Liver (tissue), 9 donors: ENCODE measurements around the gene NDUFC2. TPM values are rescaled to one million over a fixed set of nuclear protein-coding genes. Genes with fewer than 3 reads are reported as not detected.

Experiments
- DNase-seq: peaks from one replicate; pipeline ENCODE4 v3.0.0-alpha.2; 2017; ENCODE audit warnings: low spot score
- H3K27ac ChIP-seq, 2 donors: one replicate each; pipeline ENCODE4 v1.7.0; 2013; ENCODE audit warnings: inconsistent platforms in 2 of 2, low read length in 2 of 2, control low read depth in 1 of 2, low read depth in 1 of 2, mild to moderate bottlenecking in 1 of 2
- H3K27me3 ChIP-seq, 4 donors: one replicate each; pipeline versions ENCODE4 v1.6.1 to v1.7.0; 2013; ENCODE audit warnings: low read length in 3 of 4, inconsistent platforms in 1 of 4, mild to moderate bottlenecking in 1 of 4, moderate library complexity in 1 of 4; ENCODE audit not compliant: control insufficient read depth in 4 of 4, insufficient read depth in 4 of 4
- H3K36me3 ChIP-seq, 4 donors: one replicate each; pipeline versions ENCODE4 v1.6.1 to v1.7.0; 2013; ENCODE audit warnings: low read length in 3 of 4, mild to moderate bottlenecking in 3 of 4, low read depth in 1 of 4, moderate library complexity in 1 of 4; ENCODE audit not compliant: control insufficient read depth in 4 of 4, insufficient read depth in 3 of 4
- H3K4me1 ChIP-seq, 4 donors: one replicate each; pipeline versions ENCODE4 v1.6.1 to v1.7.0; 2013; ENCODE audit warnings: low read length in 3 of 4, mild to moderate bottlenecking in 3 of 4, moderate library complexity in 1 of 4; ENCODE audit not compliant: control insufficient read depth in 4 of 4, insufficient read depth in 4 of 4
- H3K4me3 ChIP-seq, 3 donors: one replicate each; pipeline versions ENCODE4 v1.6.1 to v1.7.0; 2013; ENCODE audit warnings: low read length in 3 of 3, control low read depth in 1 of 3, low read depth in 1 of 3, mild to moderate bottlenecking in 1 of 3
- H3K9ac ChIP-seq, 2 donors: one replicate each; pipeline ENCODE4 v1.7.0; 2013; ENCODE audit warnings: low read length in 2 of 2, mild to moderate bottlenecking in 2 of 2, moderate library complexity in 2 of 2, control low read depth in 1 of 2, low read depth in 1 of 2
- H3K9me3 ChIP-seq, 4 donors: one replicate each; pipeline versions ENCODE4 v1.6.1 to v1.7.0; 2013; ENCODE audit warnings: low read length in 3 of 4; ENCODE audit not compliant: control insufficient read depth in 4 of 4
- EGR1 ChIP-seq, 2 donors: IDR thresholded peaks; 2 replicates each; pipeline ENCODE4 v1.6.1; 2016 to 2018; ENCODE audit warnings: antibody characterized with exemption in 2 of 2, low read depth in 2 of 2
- FOXA1 ChIP-seq: IDR thresholded peaks from 2 replicates; pipeline ENCODE4 v1.6.1; 2016; ENCODE audit warnings: antibody characterized with exemption
- FOXA2 ChIP-seq: IDR thresholded peaks from 2 replicates; pipeline ENCODE4 v1.6.1; 2016; ENCODE audit warnings: antibody characterized with exemption
- GABPA ChIP-seq, 2 donors: IDR thresholded peaks in 1 of 2; conservative IDR thresholded peaks in 1 of 2; 2 replicates each; pipeline ENCODE4 v1.6.1; 2016; ENCODE audit warnings: antibody characterized with exemption in 2 of 2, mild to moderate bottlenecking in 1 of 2, moderate library complexity in 1 of 2
- HNF4A ChIP-seq, 2 donors: conservative IDR thresholded peaks; 2 replicates each; pipeline ENCODE4 v1.6.1; 2016; ENCODE audit warnings: antibody characterized with exemption in 2 of 2, mild to moderate bottlenecking in 2 of 2
- HNF4G ChIP-seq: IDR thresholded peaks from 2 replicates; pipeline ENCODE4 v1.6.1; 2016; ENCODE audit warnings: antibody characterized with exemption
- JUND ChIP-seq, 2 donors: IDR thresholded peaks; 2 replicates each; pipeline ENCODE4 v1.6.1; 2016; ENCODE audit warnings: antibody characterized with exemption in 2 of 2
- NR2F2 ChIP-seq: IDR thresholded peaks from 2 replicates; pipeline ENCODE4 v1.6.1; 2016; ENCODE audit warnings: antibody characterized with exemption
- RAD21 ChIP-seq, 2 donors: IDR thresholded peaks; 2 replicates each; pipeline ENCODE4 v1.6.1; 2016; ENCODE audit warnings: antibody characterized with exemption in 2 of 2, mild to moderate bottlenecking in 2 of 2
- RXRA ChIP-seq, 2 donors: IDR thresholded peaks; 2 replicates each; pipeline ENCODE4 v1.6.1; 2017 to 2018; ENCODE audit warnings: antibody characterized with exemption in 2 of 2, mild to moderate bottlenecking in 1 of 2
- SP1 ChIP-seq: IDR thresholded peaks from 2 replicates; pipeline ENCODE4 v1.6.1; 2018; ENCODE audit warnings: antibody characterized with exemption, mild to moderate bottlenecking
- TAF1 ChIP-seq: conservative IDR thresholded peaks from 2 replicates; pipeline ENCODE4 v1.6.1; 2016; ENCODE audit warnings: antibody characterized with exemption, mild to moderate bottlenecking
- YY1 ChIP-seq: IDR thresholded peaks from 2 replicates; pipeline ENCODE4 v1.6.1; 2016; ENCODE audit warnings: antibody characterized with exemption, mild to moderate bottlenecking
- WGBS: extraction: QIAGEN DNeasy Blood & Tissue Kit; methylation state at CpG from one replicate; pipeline ENCODE4 v1.1.7; 2013; 5-methylcytosine and 5-hydroxymethylcytosine counted together
- polyA plus RNA-seq, 2 donors: library from polyadenylated mRNA; stranded (reverse) in 1 of 2; unstranded in 1 of 2; fragments of 200-250 nt in 1 of 2; fragments of >200 nt in 1 of 2; fragmentation: Nextera tagmentation in 1 of 2; extraction: Ambion mirVana in 1 of 2; gene quantifications; one replicate each; pipeline versions ENCODE4 v1.2.1 to v1.2.3, GENCODE V29; 2013 to 2015
- total RNA-seq, 2 donors: library from RNA; depleted of rRNA; stranded (reverse); fragments of >200 nt; gene quantifications; one replicate each; pipeline ENCODE4 v1.2.3, GENCODE V29; 2014
- TF ChIP-seq, protein P1 (sequence below): IDR thresholded peaks from 2 replicates; pipeline ENCODE4 v1.6.1; 2016; ENCODE audit warnings: antibody characterized with exemption
- TF ChIP-seq, protein P2 (sequence below): IDR thresholded peaks from 2 replicates; pipeline ENCODE4 v1.6.1; 2016; ENCODE audit warnings: antibody characterized with exemption
- TF ChIP-seq, protein P3 (sequence below): IDR thresholded peaks from 2 replicates; pipeline ENCODE4 v1.6.1; 2016; ENCODE audit warnings: antibody characterized with exemption, mild to moderate bottlenecking
- TF ChIP-seq, protein P4 (sequence below): fragments of 150-350 bp; IDR thresholded peaks from 2 replicates; pipeline ENCODE4 v1.5.1; 2017; ENCODE audit warnings: improper control_type of control experiment, low read depth, low read length; ENCODE audit not compliant: missing input control
- donor health status: healthy.
- donor health status: healthy.
- donor health status: healthy.
- donor health status: healthy.
- donor health status: healthy.

Gene NDUFC2
- total and polyA plus RNA-seq, 4 donors, result 86.9 to 783 (median 199) TPM

DNA sequence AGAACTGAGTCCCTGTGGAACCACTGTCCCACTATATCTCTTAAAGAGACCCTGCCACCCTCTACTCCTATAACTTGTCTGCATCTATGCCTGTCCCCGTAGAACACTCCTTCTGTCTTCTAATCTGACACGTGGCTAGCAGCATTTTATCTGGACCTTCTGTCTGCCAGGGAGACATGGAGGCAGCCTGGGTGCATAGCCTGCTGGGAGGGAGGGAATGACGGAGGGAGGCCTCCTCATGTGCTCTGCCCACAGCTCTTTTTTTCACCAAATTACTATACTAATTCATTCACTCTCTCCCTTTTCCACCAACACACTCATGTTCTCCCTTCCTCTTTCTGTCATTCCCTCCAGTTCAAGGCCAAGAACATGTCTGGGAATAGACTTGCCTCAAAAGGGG is 23.6 kb downstream of the NDUFC2 start:
- Histone ChIP-seq H3K4me1 (peaks cover 4 to 37% (median 21%) of the 10 kb centered on the region in 4 donors), H3K27ac (peak overlapping the region in 1 of 2 donors; percentile 17), H3K36me3 (no peaks in the 10 kb centered on the region), H3K9ac (no peak overlapping the region), H3K9me3 (no peaks in the 10 kb centered on the region), H3K4me3 (no peak overlapping the region), H3K27me3 (no peaks in the 10 kb centered on the region)
- DNase-seq, result no peak
- TF ChIP-seq TAF1 (no peak), HNF4A (conservative IDR thresholded peaks at IDR 0.05) (no peak), RAD21 (IDR thresholded peaks at IDR 0.05) (no peak), RXRA (IDR thresholded peaks at IDR 0.05) (no peak), NR2F2 (no peak), JUND (IDR thresholded peaks at IDR 0.05) (no peak), YY1 (no peak), GABPA (IDR thresholded peaks at IDR 0.05 in 1 of 2, conservative IDR thresholded peaks at IDR 0.05 in 1 of 2) (no peak), FOXA1 (no peak)
- TF ChIP-seq, protein P1, sequence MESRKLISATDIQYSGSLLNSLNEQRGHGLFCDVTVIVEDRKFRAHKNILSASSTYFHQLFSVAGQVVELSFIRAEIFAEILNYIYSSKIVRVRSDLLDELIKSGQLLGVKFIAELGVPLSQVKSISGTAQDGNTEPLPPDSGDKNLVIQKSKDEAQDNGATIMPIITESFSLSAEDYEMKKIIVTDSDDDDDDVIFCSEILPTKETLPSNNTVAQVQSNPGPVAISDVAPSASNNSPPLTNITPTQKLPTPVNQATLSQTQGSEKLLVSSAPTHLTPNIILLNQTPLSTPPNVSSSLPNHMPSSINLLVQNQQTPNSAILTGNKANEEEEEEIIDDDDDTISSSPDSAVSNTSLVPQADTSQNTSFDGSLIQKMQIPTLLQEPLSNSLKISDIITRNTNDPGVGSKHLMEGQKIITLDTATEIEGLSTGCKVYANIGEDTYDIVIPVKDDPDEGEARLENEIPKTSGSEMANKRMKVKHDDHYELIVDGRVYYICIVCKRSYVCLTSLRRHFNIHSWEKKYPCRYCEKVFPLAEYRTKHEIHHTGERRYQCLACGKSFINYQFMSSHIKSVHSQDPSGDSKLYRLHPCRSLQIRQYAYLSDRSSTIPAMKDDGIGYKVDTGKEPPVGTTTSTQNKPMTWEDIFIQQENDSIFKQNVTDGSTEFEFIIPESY, result no peak
- TF ChIP-seq, protein P2, sequence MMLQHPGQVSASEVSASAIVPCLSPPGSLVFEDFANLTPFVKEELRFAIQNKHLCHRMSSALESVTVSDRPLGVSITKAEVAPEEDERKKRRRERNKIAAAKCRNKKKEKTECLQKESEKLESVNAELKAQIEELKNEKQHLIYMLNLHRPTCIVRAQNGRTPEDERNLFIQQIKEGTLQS, result no peak
- TF ChIP-seq, protein P3, sequence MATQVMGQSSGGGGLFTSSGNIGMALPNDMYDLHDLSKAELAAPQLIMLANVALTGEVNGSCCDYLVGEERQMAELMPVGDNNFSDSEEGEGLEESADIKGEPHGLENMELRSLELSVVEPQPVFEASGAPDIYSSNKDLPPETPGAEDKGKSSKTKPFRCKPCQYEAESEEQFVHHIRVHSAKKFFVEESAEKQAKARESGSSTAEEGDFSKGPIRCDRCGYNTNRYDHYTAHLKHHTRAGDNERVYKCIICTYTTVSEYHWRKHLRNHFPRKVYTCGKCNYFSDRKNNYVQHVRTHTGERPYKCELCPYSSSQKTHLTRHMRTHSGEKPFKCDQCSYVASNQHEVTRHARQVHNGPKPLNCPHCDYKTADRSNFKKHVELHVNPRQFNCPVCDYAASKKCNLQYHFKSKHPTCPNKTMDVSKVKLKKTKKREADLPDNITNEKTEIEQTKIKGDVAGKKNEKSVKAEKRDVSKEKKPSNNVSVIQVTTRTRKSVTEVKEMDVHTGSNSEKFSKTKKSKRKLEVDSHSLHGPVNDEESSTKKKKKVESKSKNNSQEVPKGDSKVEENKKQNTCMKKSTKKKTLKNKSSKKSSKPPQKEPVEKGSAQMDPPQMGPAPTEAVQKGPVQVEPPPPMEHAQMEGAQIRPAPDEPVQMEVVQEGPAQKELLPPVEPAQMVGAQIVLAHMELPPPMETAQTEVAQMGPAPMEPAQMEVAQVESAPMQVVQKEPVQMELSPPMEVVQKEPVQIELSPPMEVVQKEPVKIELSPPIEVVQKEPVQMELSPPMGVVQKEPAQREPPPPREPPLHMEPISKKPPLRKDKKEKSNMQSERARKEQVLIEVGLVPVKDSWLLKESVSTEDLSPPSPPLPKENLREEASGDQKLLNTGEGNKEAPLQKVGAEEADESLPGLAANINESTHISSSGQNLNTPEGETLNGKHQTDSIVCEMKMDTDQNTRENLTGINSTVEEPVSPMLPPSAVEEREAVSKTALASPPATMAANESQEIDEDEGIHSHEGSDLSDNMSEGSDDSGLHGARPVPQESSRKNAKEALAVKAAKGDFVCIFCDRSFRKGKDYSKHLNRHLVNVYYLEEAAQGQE, result no peak
- WGBS, result 85% methylated on average over 3 of the region's 3 CpGs

DNA sequence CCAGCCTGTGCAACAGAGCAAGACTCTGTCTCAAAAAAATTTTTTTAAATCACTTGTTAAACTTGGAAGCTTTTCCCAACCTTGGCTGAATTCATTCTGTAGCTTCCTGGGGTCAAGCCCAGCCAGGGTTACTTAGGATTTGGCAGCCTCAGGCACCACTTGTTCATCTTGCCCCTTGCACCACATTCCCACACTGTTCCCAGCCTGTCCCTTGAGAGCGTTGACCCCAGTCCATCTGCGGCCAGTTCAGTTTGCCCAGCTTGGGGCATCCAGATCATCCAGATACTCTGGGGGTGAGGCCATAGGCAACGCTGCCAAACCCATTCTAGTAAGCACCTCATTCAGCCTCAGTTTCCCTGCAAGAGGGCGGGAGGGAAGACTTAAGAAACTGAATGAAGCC is 24.7 kb downstream of the NDUFC2 start:
- Histone ChIP-seq H3K36me3 (no peaks in the 10 kb centered on the region), H3K4me1 (peaks cover 2 to 26% (median 17%) of the 10 kb centered on the region in 4 donors), H3K9ac (no peak overlapping the region), H3K27ac (peak overlapping the region in 1 of 2 donors; percentile 3), H3K9me3 (no peaks in the 10 kb centered on the region), H3K4me3 (no peak overlapping the region), H3K27me3 (no peaks in the 10 kb centered on the region)
- WGBS, result 38% methylated on average over 4 of the region's 4 CpGs
- no peak for DNase-seq
- peak; percentile 20 for TF ChIP-seq FOXA1
- peak; percentile 98 to 99 for TF ChIP-seq RXRA (IDR thresholded peaks at IDR 0.05)
- peak; percentile 36 for TF ChIP-seq FOXA2
- TF ChIP-seq YY1, result no peak
- TF ChIP-seq, protein P1, result no peak
- peak in 1 of 2 donors; percentile 36 for TF ChIP-seq EGR1 (IDR thresholded peaks at IDR 0.05; ENCODE audit: low read depth in 2 of 2)
- peak in 1 of 2 donors; percentile 33 for TF ChIP-seq RAD21 (IDR thresholded peaks at IDR 0.05)
- no peak for TF ChIP-seq TAF1
- TF ChIP-seq GABPA (IDR thresholded peaks at IDR 0.05 in 1 of 2, conservative IDR thresholded peaks at IDR 0.05 in 1 of 2), result no peak
- peak; percentile 30 for TF ChIP-seq HNF4G
- TF ChIP-seq, protein P4, sequence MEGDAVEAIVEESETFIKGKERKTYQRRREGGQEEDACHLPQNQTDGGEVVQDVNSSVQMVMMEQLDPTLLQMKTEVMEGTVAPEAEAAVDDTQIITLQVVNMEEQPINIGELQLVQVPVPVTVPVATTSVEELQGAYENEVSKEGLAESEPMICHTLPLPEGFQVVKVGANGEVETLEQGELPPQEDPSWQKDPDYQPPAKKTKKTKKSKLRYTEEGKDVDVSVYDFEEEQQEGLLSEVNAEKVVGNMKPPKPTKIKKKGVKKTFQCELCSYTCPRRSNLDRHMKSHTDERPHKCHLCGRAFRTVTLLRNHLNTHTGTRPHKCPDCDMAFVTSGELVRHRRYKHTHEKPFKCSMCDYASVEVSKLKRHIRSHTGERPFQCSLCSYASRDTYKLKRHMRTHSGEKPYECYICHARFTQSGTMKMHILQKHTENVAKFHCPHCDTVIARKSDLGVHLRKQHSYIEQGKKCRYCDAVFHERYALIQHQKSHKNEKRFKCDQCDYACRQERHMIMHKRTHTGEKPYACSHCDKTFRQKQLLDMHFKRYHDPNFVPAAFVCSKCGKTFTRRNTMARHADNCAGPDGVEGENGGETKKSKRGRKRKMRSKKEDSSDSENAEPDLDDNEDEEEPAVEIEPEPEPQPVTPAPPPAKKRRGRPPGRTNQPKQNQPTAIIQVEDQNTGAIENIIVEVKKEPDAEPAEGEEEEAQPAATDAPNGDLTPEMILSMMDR, result no peak
- no peak for TF ChIP-seq NR2F2
- TF ChIP-seq, protein P3, result no peak
- TF ChIP-seq HNF4A (conservative IDR thresholded peaks at IDR 0.05), result peak; percentile 86 to 90
- peak; percentile 82 for TF ChIP-seq SP1
- TF ChIP-seq, protein P2, result no peak
- TF ChIP-seq JUND (IDR thresholded peaks at IDR 0.05), result peak; percentile 32 to 49
